ENCODE measurements around the gene SLIT1. TPM values are rescaled to one million over a fixed set of nuclear protein-coding genes. Genes with fewer than 3 reads are reported as not detected.
A peak's percentile ranks its signal among the peaks of the same experiment; 100 is the strongest.

The SLIT1 gene
- total RNA-seq, 5 donors from 2014 or later (not counting 1 experiment from before 2014, with no cell fraction given) = 0.29 to 0.56 (median 0.49) TPM

DNA sequence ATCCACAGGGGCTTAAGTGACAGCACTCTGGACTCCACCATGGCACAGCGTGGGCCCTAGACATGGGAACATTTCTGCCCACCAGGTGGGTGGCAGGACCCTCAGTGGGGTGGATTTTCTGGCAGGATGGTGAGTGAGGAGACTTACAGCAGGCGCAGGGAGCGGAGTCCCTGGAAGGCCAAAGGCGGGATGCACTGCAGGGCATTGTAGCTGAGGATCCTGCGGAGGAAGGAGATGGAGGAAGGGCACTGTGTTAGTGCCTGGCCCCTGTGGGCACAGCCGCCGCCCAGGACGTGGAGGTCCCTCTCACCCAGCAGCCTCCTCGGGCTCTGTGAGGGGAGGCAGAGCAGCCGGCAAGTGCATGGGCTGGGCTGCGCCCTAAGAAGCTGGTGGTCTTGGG lies 154.3 kb downstream of the SLIT1 start:
- POLR2A ChIA-PET = no interaction called here
- H3K4me1 Mint-ChIP-seq = peaks cover 0 to 1% (median 0%) of the 10 kb centered on the region in 3 donors

DNA sequence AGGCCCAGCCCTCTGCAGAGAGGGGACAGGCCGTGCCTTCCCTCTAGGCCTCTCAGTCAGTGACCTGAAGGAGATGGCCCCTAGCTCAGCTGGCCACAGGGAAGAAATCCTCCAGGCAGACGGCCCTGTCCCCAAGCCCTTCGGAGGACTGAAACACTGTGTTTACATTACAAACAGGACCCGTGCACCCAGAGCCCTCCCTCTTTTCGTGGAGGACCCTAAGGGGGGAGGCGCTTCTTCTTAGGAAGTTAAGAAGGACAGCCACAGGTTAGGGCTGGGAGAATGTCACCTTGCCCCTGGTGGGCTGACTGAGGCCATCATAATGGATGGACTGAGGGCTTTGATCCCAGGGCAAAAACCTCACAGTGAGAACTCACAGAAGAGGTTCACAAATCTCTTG lies 154.9 kb downstream of the SLIT1 start:
- no peak for ATAC-seq (replicated peaks in 1 of 4)
- H3K27ac Mint-ChIP-seq = no peak overlapping the region
- POLR2A ChIA-PET = no interaction called here
- no peaks in the 10 kb centered on the region for H3K36me3 Mint-ChIP-seq
- DNase-seq = no peak
- H3K4me3 Mint-ChIP-seq = no peak overlapping the region
- no CpG with 5 or more reads among the region's 6 CpGs for WGBS (ENCODE audit: insufficient coverage)
- no peaks in the 10 kb centered on the region for H3K4me1 ChIP-seq (ENCODE audit: control insufficient read depth in 1 of 2, extremely low read depth in 1 of 2, insufficient read depth in 2 of 2, low read length in 2 of 2)
- no peaks in the 10 kb centered on the region for H3K9me3 ChIP-seq
- peaks cover 0 to 3% of the 10 kb centered on the region in 2 donors for H3K36me3 ChIP-seq (ENCODE audit: control insufficient read depth in 2 of 2, extremely low read depth in 1 of 2, insufficient read depth in 1 of 2, low read length in 1 of 2)
- H3K27me3 ChIP-seq (replicated peaks in 1 of 2; ENCODE audit: control insufficient read depth in 2 of 2, extremely low read depth in 1 of 2, insufficient read depth in 2 of 2, low read length in 1 of 2) = peaks cover 0 to 16% of the 10 kb centered on the region in 2 experiments
- H3K4me1 Mint-ChIP-seq = no peaks in the 10 kb centered on the region
- H3K4me3 ChIP-seq (ENCODE audit: control insufficient read depth in 1 of 2, extremely low read depth in 1 of 2, low read length in 1 of 2) = no peak overlapping the region
- H3K27me3 Mint-ChIP-seq = peaks cover 7 to 12% of the 10 kb centered on the region in 2 donors
- H3K27ac ChIP-seq (ENCODE audit: low read length) = no peak overlapping the region
- CTCF ChIA-PET = no interaction called here
- no peaks in the 10 kb centered on the region for H3K9me3 Mint-ChIP-seq

More for the DNA sequence above, 154.3 kb downstream of the SLIT1 start:
- no peak overlapping the region for H3K4me3 ChIP-seq (ENCODE audit: control insufficient read depth in 1 of 2, extremely low read depth in 1 of 2, low read length in 1 of 2)
- no peaks in the 10 kb centered on the region for H3K4me1 ChIP-seq (ENCODE audit: control insufficient read depth in 1 of 2, extremely low read depth in 1 of 2, insufficient read depth in 2 of 2, low read length in 2 of 2)
- H3K9me3 ChIP-seq = no peaks in the 10 kb centered on the region
- CTCF ChIA-PET = no interaction called here
- peaks cover 0 to 17% of the 10 kb centered on the region in 2 experiments for H3K27me3 ChIP-seq (replicated peaks in 1 of 2; ENCODE audit: control insufficient read depth in 2 of 2, extremely low read depth in 1 of 2, insufficient read depth in 2 of 2, low read length in 1 of 2)
- ATAC-seq (replicated peaks in 1 of 4) (no peak), DNase-seq (no peak)
- H3K27ac ChIP-seq (ENCODE audit: low read length) = no peak overlapping the region
- peaks cover 0 to 3% of the 10 kb centered on the region in 2 donors for H3K36me3 ChIP-seq (ENCODE audit: control insufficient read depth in 2 of 2, extremely low read depth in 1 of 2, insufficient read depth in 1 of 2, low read length in 1 of 2)
- H3K27ac Mint-ChIP-seq = no peak overlapping the region
- H3K36me3 Mint-ChIP-seq = no peaks in the 10 kb centered on the region
- 86% methylated on average over 7 of the region's 11 CpGs for WGBS (ENCODE audit: insufficient coverage)
- no peaks in the 10 kb centered on the region for H3K9me3 Mint-ChIP-seq
- H3K27me3 Mint-ChIP-seq = peaks cover 13 to 17% of the 10 kb centered on the region in 2 donors
- no peak overlapping the region for H3K4me3 Mint-ChIP-seq

- Mint-ChIP-seq H3K27me3 (peaks cover 0 to 2% of the 10 kb centered on the region in 2 donors), H3K27ac (no peak overlapping the region), H3K4me1 (no peaks in the 10 kb centered on the region), H3K36me3 (no peaks in the 10 kb centered on the region), H3K9me3 (no peaks in the 10 kb centered on the region), H3K4me3 (no peak overlapping the region)
- DNase-seq (no peak), ATAC-seq (replicated peaks in 1 of 4) (no peak)
- H3K36me3 ChIP-seq (ENCODE audit: control insufficient read depth in 2 of 2, extremely low read depth in 1 of 2, insufficient read depth in 1 of 2, low read length in 1 of 2) = peaks cover 0 to 3% of the 10 kb centered on the region in 2 donors
- ChIA-PET POLR2A (no interaction called here), CTCF (interaction anchor here in 1 of 2 donors (1.0 kb wide), 1 partner anchor 266 kb away, joined by 3 read pairs; no protein-coding TSS in a partner anchor)
- H3K4me1 ChIP-seq (ENCODE audit: control insufficient read depth in 1 of 2, extremely low read depth in 1 of 2, insufficient read depth in 2 of 2, low read length in 2 of 2) = no peaks in the 10 kb centered on the region
- H3K27me3 ChIP-seq (replicated peaks in 1 of 2; ENCODE audit: control insufficient read depth in 2 of 2, extremely low read depth in 1 of 2, insufficient read depth in 2 of 2, low read length in 1 of 2) = peaks cover 0 to 3% of the 10 kb centered on the region in 2 experiments
- no peaks in the 10 kb centered on the region for H3K9me3 ChIP-seq
- H3K27ac ChIP-seq (ENCODE audit: low read length) = no peak overlapping the region
- 62% methylated on average over 2 of the region's 3 CpGs for WGBS (ENCODE audit: insufficient coverage)
- H3K4me3 ChIP-seq (ENCODE audit: control insufficient read depth in 1 of 2, extremely low read depth in 1 of 2, low read length in 1 of 2) = no peak overlapping the region
Measured at GRCh38 chr10:97029271-97029670, 156.5 kb downstream of the SLIT1 start.

GRCh38 chr10:97028832-97029178 lies 157.0 kb downstream of the SLIT1 start:
- Mint-ChIP-seq H3K27me3 (peaks cover 0 to 2% of the 10 kb centered on the region in 2 donors), H3K27ac (no peak overlapping the region)

GRCh38 chr10:97028126-97028831 lies 157.5 kb downstream of the SLIT1 start:
- ChIA-PET CTCF (interaction anchor here in 1 of 2 donors (0.6 kb wide), 1 partner anchor 889 kb away, joined by 5 read pairs; no protein-coding TSS in a partner anchor), POLR2A (no interaction called here)
- Mint-ChIP-seq H3K9me3 (no peaks in the 10 kb centered on the region), H3K27me3 (peaks cover 0 to 2% of the 10 kb centered on the region in 2 donors), H3K36me3 (no peaks in the 10 kb centered on the region), H3K27ac (no peak overlapping the region), H3K4me1 (no peaks in the 10 kb centered on the region), H3K4me3 (no peak overlapping the region)
- Histone ChIP-seq H3K4me1 (ENCODE audit: control insufficient read depth in 1 of 2, extremely low read depth in 1 of 2, insufficient read depth in 2 of 2, low read length in 2 of 2) (no peaks in the 10 kb centered on the region), H3K27ac (ENCODE audit: low read length) (no peak overlapping the region), H3K27me3 (replicated peaks in 1 of 2; ENCODE audit: control insufficient read depth in 2 of 2, extremely low read depth in 1 of 2, insufficient read depth in 2 of 2, low read length in 1 of 2) (peaks cover 0 to 3% of the 10 kb centered on the region in 2 experiments), H3K9me3 (no peaks in the 10 kb centered on the region), H3K4me3 (ENCODE audit: control insufficient read depth in 1 of 2, extremely low read depth in 1 of 2, low read length in 1 of 2) (no peak overlapping the region), H3K36me3 (ENCODE audit: control insufficient read depth in 2 of 2, extremely low read depth in 1 of 2, insufficient read depth in 1 of 2, low read length in 1 of 2) (peaks cover 0 to 3% of the 10 kb centered on the region in 2 donors)
- WGBS (ENCODE audit: insufficient coverage) = 93% methylated on average over 1 of the region's 2 CpGs
- DNase-seq = no peak
- ATAC-seq (replicated peaks in 1 of 4) = no peak

More at GRCh38 chr10:97028832-97029178, 157.0 kb downstream of the SLIT1 start:
- ATAC-seq (replicated peaks in 1 of 4) (no peak), DNase-seq (no peak)
- Mint-ChIP-seq H3K9me3 (no peaks in the 10 kb centered on the region), H3K4me3 (no peak overlapping the region), H3K4me1 (no peaks in the 10 kb centered on the region), H3K36me3 (no peaks in the 10 kb centered on the region)
- Histone ChIP-seq H3K9me3 (no peaks in the 10 kb centered on the region), H3K27ac (ENCODE audit: low read length) (no peak overlapping the region), H3K4me1 (ENCODE audit: control insufficient read depth in 1 of 2, extremely low read depth in 1 of 2, insufficient read depth in 2 of 2, low read length in 2 of 2) (no peaks in the 10 kb centered on the region), H3K36me3 (ENCODE audit: control insufficient read depth in 2 of 2, extremely low read depth in 1 of 2, insufficient read depth in 1 of 2, low read length in 1 of 2) (peaks cover 0 to 3% of the 10 kb centered on the region in 2 donors), H3K27me3 (replicated peaks in 1 of 2; ENCODE audit: control insufficient read depth in 2 of 2, extremely low read depth in 1 of 2, insufficient read depth in 2 of 2, low read length in 1 of 2) (peaks cover 0 to 3% of the 10 kb centered on the region in 2 experiments), H3K4me3 (ENCODE audit: control insufficient read depth in 1 of 2, extremely low read depth in 1 of 2, low read length in 1 of 2) (no peak overlapping the region)
- ChIA-PET POLR2A (no interaction called here), CTCF (no interaction called here)
- no CpG with 5 or more reads among the region's 3 CpGs for WGBS (ENCODE audit: insufficient coverage)

DNA sequence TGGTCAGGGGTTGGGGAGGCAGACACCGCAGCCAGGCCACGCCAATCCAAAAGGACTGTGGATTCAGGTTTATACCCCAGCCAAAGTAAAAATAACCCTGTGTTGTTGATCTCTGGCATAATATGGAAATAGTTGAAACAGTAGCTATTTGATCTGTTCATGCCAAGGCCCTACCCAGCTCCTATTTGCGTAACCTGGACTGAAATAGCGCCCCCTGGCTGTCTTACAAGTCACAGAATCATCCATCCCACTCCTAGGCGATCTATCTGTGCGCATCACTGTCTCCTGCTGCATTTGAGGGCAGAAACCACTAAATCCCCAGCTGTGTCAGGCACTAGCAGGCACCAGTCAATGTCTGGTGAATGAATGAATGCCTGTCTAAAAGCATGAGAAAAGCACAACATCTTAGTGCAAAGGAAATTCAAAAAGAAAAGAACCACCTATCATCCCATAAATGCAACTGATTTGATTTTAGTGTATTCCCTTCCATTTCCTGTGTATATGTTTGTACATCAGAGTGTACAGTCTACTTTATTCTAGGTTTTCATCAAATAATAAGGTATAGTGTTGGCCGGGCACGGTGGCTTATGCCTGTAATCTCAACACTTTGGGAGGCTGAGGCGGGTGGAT lies 160.0 kb downstream of the SLIT1 start:
- no peak overlapping the region for H3K27ac Mint-ChIP-seq
- no peaks in the 10 kb centered on the region for H3K9me3 Mint-ChIP-seq
- Histone ChIP-seq H3K4me1 (ENCODE audit: control insufficient read depth in 1 of 2, extremely low read depth in 1 of 2, insufficient read depth in 2 of 2, low read length in 2 of 2) (no peaks in the 10 kb centered on the region), H3K36me3 (ENCODE audit: control insufficient read depth in 2 of 2, extremely low read depth in 1 of 2, insufficient read depth in 1 of 2, low read length in 1 of 2) (peaks cover 0 to 3% of the 10 kb centered on the region in 2 donors), H3K9me3 (no peaks in the 10 kb centered on the region), H3K4me3 (ENCODE audit: control insufficient read depth in 1 of 2, extremely low read depth in 1 of 2, low read length in 1 of 2) (no peak overlapping the region), H3K27me3 (replicated peaks in 1 of 2; ENCODE audit: control insufficient read depth in 2 of 2, extremely low read depth in 1 of 2, insufficient read depth in 2 of 2, low read length in 1 of 2) (no peaks in the 10 kb centered on the region), H3K27ac (ENCODE audit: low read length) (no peak overlapping the region)
- H3K27me3 Mint-ChIP-seq = no peaks in the 10 kb centered on the region
- peak; percentile 42 to 58 (median 50) for ATAC-seq (replicated peaks in 1 of 4)
- H3K4me1 Mint-ChIP-seq = no peaks in the 10 kb centered on the region
- WGBS (ENCODE audit: insufficient coverage) = 34% methylated on average over 4 of the region's 9 CpGs
- peak in 28 of 35 experiments; percentile 8 to 72 (median 35) for DNase-seq
- POLR2A ChIA-PET = no interaction called here
- no peaks in the 10 kb centered on the region for H3K36me3 Mint-ChIP-seq
- CTCF ChIA-PET = interaction anchor here (0.6 to 2.5 kb wide), 12 partner anchors 9 to 655 kb away, joined by 3 to 8 read pairs (median 3); no protein-coding TSS in a partner anchor
- H3K4me3 Mint-ChIP-seq = no peak overlapping the region

All from T-cell (primary cell).